HG03571 (cell line): Measurements from ENCODE around the gene EPC1.
"Not testable (repeated sequence)": the region's sequence is repeated elsewhere in the genome, so short reads cannot be mapped to it uniquely, and the experiment has no call there.

Experiments used
- ATAC-seq: cut with Tn5 transposase; IDR thresholded peaks from one replicate; pipeline ENCODE4 v1.9.1; 2021; ENCODE audit not compliant: unreplicated experiment

The EPC1 gene

GRCh38 chr10:32295027-32295426 is 51.9 kb downstream of the EPC1 start:
- no peak for ATAC-seq

- no peak for ATAC-seq
Measured at GRCh38 chr10:32293581-32293980, 53.4 kb downstream of the EPC1 start.

GRCh38 chr10:32279795-32280194 is 67.2 kb downstream of the EPC1 start:
- no peak for ATAC-seq

- ATAC-seq: no peak
Measured at GRCh38 chr10:32273336-32273735, 73.6 kb downstream of the EPC1 start.

GRCh38 chr10:32271617-32272016 is 75.3 kb downstream of the EPC1 start:
- no peak for ATAC-seq

GRCh38 chr10:32269343-32270100 is 77.4 kb downstream of the EPC1 start:
- ATAC-seq: no peak

GRCh38 chr10:32268788-32269187 is 78.2 kb downstream of the EPC1 start:
- no peak for ATAC-seq

- no peak for ATAC-seq
Measured at GRCh38 chr10:32266979-32267378, 80.0 kb downstream of the EPC1 start.

- no peak for ATAC-seq
Measured at GRCh38 chr10:32266566-32266965, 80.4 kb downstream of the EPC1 start.

- ATAC-seq: no peak
Measured at GRCh38 chr10:32265756-32266155, 81.2 kb downstream of the EPC1 start.

- ATAC-seq: no peak
Measured at GRCh38 chr10:32263300-32263699, 83.7 kb downstream of the EPC1 start.

GRCh38 chr10:32259551-32259950 is 87.4 kb downstream of the EPC1 start:
- ATAC-seq: no peak

GRCh38 chr10:32256613-32257437 is 90.1 kb downstream of the EPC1 start:
- ATAC-seq: peak; percentile 54

- no peak for ATAC-seq
Measured at GRCh38 chr10:32253821-32254220, 93.1 kb downstream of the EPC1 start.

GRCh38 chr10:32253276-32253675 is 93.7 kb downstream of the EPC1 start:
- ATAC-seq: no peak

- ATAC-seq: not testable (repeated sequence)
Measured at GRCh38 chr10:32250489-32250888, 96.5 kb downstream of the EPC1 start.

- ATAC-seq: no peak
Measured at GRCh38 chr10:32246685-32247084, 100.3 kb downstream of the EPC1 start.

- ATAC-seq: no peak
Measured at GRCh38 chr10:32245760-32246159, 101.2 kb downstream of the EPC1 start.

GRCh38 chr10:32244421-32245207 is 102.3 kb downstream of the EPC1 start:
- no peak for ATAC-seq

GRCh38 chr10:32244011-32244410 is 102.9 kb downstream of the EPC1 start:
- no peak for ATAC-seq

GRCh38 chr10:32241946-32242345 is 105.0 kb downstream of the EPC1 start:
- ATAC-seq: no peak
